GM21447 (cell line): ENCODE results near the gene PLEKHA5.
"Not testable (repeated sequence)": the region's sequence is repeated elsewhere in the genome, so short reads cannot be mapped to it uniquely, and the experiment has no call there.

Experiments used
- ATAC-seq: cut with Tn5 transposase; IDR thresholded peaks from one replicate; pipeline ENCODE4 v1.9.1; 2021; ENCODE audit not compliant: unreplicated experiment

The PLEKHA5 gene

GRCh38 chr12:19129486-19130223 is at the start of gene PLEKHA5:
Gene PLEKHA5 (plus strand): TSS chr12:19129733. CDS start chr12:19129800, 67 bp downstream.
- ATAC-seq = no peak

- no peak for ATAC-seq
Observed at GRCh38 chr12:19080918-19081317, 48.6 kb upstream of the PLEKHA5 start.

GRCh38 chr12:19082365-19082911 is 47.1 kb upstream of the PLEKHA5 start:
- ATAC-seq = no peak

- ATAC-seq = no peak
Observed at GRCh38 chr12:19084547-19084946, 45.0 kb upstream of the PLEKHA5 start.

- no peak for ATAC-seq
Observed at GRCh38 chr12:19085090-19085489, 44.4 kb upstream of the PLEKHA5 start.

- no peak for ATAC-seq
Observed at GRCh38 chr12:19088606-19089005, 40.9 kb upstream of the PLEKHA5 start.

GRCh38 chr12:19092482-19092881 is 37.1 kb upstream of the PLEKHA5 start:
- not testable (repeated sequence) for ATAC-seq

- ATAC-seq = no peak
Observed at GRCh38 chr12:19093218-19093617, 36.3 kb upstream of the PLEKHA5 start.

- ATAC-seq = no peak
Observed at GRCh38 chr12:19095331-19095730, 34.2 kb upstream of the PLEKHA5 start.

- no peak for ATAC-seq
Observed at GRCh38 chr12:19095756-19096480, 33.6 kb upstream of the PLEKHA5 start.

- ATAC-seq = no peak
Observed at GRCh38 chr12:19105463-19105862, 24.1 kb upstream of the PLEKHA5 start.

GRCh38 chr12:19107750-19108149 is 21.8 kb upstream of the PLEKHA5 start:
- no peak for ATAC-seq

- no peak for ATAC-seq
Observed at GRCh38 chr12:19110221-19110940, 19.2 kb upstream of the PLEKHA5 start.

- ATAC-seq = no peak
Observed at GRCh38 chr12:19113464-19113863, 16.1 kb upstream of the PLEKHA5 start.

- no peak for ATAC-seq
Observed at GRCh38 chr12:19115285-19115684, 14.2 kb upstream of the PLEKHA5 start.

- ATAC-seq = no peak
Observed at GRCh38 chr12:19119440-19119839, 10.1 kb upstream of the PLEKHA5 start.

GRCh38 chr12:19120795-19121194 is 8.7 kb upstream of the PLEKHA5 start:
- ATAC-seq = no peak

GRCh38 chr12:19121449-19122018 is 8.0 kb upstream of the PLEKHA5 start:
- ATAC-seq = no peak

- ATAC-seq = no peak
Observed at GRCh38 chr12:19125325-19125724, 4.2 kb upstream of the PLEKHA5 start.

GRCh38 chr12:19127270-19127669 is 2.3 kb upstream of the PLEKHA5 start:
- ATAC-seq = no peak

- no peak for ATAC-seq
Observed at GRCh38 chr12:19128485-19128884, 1.0 kb upstream of the PLEKHA5 start.
